ENCODE results near the gene SHB.

Gene SHB

DNA sequence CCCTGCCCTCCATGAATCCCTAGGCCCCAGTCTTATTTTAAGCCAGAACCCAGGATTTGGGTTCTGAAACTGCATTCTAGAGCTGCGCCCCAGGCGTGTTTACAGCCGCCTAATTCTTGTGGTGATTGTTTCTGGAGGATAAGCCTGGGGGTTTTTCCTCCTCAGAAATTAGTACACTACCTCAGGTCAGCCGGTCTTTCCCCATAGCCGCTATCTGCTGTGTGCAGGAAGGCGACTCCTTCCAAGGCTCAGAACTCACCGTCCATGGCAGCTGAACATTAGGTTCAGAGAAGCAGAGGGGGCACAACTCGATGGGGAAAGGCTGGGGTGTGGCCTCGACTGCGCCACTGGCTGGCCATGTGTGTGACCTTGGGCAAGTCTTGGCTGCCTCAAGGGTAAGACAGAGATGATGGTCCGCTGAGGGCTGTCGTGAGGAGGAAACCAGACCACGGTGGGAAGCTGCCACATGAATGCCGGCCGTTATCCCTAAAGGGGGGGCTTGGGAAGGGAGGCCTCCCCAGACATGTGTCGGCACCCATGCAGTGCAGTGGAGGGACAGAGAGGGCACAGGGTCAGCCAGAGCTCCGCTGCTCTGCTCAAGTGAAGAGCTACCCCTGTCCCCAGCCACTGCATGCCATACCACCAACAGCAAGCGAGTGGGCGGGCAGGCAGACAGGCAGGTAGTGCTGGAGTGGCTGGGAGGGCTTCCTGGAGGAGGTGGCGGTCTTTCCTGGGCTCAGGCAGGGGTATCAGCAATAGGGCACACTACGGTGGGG lies 28.9 kb downstream of the SHB start:
- DNase-seq = no peak

DNA sequence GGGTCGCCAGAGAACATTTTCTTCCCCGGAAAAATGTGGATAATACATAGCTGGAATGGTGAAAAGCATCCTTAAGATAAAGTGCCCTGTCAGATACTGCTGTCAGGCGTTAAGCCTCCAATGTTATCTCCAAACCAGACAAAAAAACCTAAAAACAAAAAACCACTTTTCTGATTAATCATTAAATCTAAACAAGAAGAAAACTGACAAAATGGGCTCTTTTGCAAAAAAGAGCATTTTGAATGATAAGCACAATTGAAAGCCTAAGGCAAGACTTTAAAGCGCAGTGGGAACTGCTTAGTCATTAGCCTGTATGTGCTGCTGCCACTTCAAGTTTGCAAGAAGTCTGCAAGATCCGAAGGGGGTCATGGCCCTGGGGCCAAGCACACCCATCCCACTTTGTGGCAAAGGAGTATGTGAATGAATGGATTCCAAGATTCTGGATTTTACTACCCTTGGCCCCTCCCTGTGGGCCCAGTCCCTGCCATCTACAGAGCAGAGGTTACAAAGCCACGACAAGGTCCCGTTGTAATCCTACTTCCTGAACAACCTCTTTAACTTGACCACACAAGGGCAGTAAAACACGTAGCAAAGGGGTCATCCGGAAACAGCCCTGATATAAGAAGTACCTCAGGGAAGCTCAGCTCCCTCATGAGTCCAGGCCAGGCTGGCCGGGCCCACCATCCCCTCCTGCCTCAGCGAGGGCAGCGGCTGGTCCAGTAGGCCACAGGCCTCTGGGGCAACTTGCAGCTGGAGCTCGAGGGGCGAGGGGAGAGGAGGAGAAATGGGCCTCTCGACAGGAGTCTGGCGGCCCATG lies 29.7 kb downstream of the SHB start:
- DNase-seq = no peak

GRCh38 chr9:38038307-38039089 lies 30.5 kb downstream of the SHB start:
- no peak for DNase-seq

GRCh38 chr9:38037981-38038306 lies 31.1 kb downstream of the SHB start:
- DNase-seq = no peak

- no peak for DNase-seq
Observed at GRCh38 chr9:38036359-38037084, 32.5 kb downstream of the SHB start.

GRCh38 chr9:38035873-38036272 lies 33.2 kb downstream of the SHB start:
- DNase-seq = no peak

- DNase-seq = no peak
Observed at GRCh38 chr9:38033941-38034340, 35.1 kb downstream of the SHB start.

GRCh38 chr9:38032266-38033110 lies 36.5 kb downstream of the SHB start:
- DNase-seq = no peak

GRCh38 chr9:38031594-38031993 lies 37.4 kb downstream of the SHB start:
- DNase-seq = no peak

GRCh38 chr9:38030658-38031057 lies 38.4 kb downstream of the SHB start:
- no peak for DNase-seq

DNA sequence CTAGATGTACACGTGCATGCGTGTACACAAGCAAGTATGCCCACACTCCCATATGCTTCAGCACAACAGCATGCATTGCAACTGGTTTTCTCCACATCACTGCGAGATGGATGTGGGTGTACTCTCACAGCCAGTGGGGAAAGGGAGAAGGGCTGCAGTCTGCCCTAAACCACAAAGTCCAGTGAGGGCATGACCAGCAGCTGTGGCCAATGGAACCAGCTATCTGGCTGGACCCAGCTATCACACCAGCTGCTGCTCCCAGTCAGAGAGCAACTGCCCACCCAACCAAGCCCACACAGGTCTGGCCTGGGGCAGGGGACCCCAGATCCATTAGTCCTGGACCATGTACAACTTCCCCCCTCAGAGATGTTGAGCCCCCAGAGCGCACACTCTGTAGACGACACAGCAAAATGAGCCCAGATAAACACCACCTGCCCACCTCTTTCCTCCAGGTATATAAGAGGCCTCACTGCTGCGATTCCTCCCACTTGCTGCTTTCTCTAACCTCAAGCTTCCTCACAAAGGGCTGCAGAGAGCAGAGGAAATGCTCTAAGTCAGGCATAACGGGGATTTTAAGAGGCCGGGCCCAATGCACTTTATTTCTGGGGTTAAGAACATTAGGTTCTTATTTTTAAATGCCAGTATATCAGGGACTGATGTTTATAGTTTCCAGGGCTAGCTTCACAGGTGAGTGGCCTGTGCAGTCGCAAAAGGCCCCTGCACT lies 39.0 kb downstream of the SHB start:
- DNase-seq = no peak

DNA sequence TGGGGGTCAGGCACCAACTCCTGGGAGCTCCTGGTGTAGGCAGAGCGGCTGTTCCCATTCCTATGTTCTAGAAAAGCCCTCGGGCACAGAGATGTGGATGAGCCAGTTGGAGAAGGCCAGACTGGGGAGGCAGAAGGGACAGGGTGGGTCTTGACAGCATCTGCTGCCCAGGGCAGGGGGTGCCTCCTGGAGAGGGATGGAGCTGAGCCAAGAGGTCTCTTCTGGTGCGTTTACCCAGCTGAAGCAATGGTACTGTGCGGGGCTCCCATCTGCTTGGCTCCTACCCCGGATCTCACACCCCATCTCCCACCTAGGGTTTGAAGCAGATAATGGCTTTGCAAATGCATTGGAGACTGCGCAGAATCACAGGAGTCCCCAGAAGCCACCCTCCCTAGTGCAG lies 41.3 kb downstream of the SHB start:
- DNase-seq = no peak

DNA sequence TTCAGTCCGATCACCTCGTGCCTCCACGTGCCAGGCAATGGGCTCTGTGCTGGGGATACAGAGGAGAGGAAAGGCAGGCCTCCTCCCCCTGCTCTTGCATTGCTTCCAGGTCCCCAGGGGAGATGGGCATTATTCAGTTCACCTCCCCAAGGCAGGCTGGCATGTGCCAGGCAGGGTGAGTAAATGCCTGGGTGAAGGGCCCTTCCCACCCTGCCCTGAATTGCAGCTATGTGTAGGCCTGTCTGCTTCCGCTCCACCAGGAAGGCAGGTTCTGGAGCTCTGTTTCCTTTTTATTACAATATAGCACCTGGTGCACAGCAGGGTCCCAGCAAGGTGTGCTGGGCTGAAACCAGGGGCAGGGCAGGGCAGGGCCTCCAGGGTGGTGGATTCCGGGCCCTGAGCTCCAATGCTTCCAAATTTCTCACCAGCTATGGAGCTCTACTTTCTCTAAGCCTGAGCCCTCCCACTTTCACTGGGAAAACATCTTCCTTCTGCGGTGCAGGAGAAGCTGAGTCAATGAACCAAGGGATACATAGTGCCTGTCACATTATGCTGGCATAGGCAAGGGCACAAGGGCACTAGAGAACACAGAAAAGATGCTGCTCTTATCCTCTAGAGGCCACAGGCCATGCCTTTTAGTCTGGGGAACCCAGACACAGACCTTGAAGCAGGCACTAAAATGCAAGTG lies 42.0 kb downstream of the SHB start:
- no peak for DNase-seq

DNA sequence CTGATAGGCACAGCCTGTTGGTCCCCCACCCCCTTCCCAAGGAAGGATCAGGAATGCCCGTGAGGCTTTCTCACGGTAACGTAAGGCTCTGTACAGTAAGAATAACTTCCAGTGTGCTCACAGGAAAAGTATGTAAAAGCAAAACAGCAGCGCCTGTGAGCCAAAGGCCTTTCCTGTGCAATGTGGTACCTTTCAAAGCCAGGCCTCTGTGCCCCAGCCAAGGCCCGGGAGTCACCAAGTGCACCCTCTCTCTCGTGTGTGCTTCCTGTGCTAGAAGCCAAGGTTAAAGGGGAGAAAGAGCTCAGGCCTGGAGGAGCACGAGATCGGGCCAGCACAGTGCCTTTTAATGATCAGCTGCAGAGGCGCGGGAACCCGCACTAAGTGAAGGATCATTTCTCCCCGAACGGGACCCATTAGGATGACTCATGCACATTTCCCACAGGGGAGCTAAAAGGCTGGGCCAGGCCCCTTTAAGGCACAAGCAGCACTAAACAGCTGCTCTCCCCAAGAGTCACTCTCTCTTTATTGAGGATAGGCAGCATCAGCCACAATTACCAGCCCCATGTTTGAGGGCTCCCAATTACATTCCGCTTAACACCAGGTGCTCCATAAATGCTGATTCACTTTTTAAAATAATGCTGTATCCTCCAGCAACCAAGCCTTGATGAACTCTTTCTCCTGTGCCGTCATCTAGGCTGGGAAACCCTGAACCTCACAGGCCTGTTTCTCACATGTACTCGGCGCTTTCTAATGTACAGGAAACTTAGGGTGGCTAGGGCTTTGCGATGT lies 42.8 kb downstream of the SHB start:
- no peak for DNase-seq

- no peak for DNase-seq
Observed at GRCh38 chr9:38025166-38025565, 43.9 kb downstream of the SHB start.

- no peak for DNase-seq
Observed at GRCh38 chr9:38024036-38024681, 44.9 kb downstream of the SHB start.

DNA sequence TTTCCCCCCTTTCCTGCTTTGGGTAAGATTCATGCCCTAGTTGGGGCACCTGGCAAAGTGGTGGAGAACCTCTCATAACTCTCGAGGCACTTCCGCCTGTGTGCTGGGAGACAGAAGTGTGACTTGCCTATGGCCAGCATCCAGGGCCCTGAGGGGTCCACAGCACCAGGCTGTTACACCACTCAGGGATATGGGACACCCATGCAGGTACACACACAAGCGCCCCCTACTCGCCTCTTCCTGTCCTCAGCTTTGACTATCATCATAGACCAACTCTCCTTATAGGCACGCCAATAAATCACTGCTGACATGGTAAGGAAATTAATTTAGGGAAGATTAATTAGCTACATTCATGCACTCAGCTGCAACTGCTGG lies 45.4 kb downstream of the SHB start:
- no peak for DNase-seq

DNA sequence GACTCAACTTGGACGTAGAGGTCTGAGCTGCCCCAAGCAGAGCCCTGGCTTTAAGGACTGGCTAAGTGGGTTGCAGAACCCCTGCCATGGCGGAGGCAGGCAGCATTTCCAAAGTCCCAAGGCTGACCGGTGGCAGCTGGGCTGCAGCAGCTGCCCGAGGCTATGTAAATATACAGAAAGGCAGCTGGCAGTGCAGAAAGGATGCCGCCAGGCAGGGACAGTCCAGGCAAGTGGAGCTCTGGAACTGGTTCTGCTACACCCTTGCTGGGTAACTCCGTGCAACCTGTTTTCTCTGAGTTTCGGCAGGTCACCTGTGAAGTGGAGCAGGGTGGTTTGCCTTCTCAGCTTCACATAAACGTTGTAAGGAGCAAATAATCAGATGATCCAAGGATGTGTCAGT lies 46.0 kb downstream of the SHB start:
- DNase-seq = no peak

DNA sequence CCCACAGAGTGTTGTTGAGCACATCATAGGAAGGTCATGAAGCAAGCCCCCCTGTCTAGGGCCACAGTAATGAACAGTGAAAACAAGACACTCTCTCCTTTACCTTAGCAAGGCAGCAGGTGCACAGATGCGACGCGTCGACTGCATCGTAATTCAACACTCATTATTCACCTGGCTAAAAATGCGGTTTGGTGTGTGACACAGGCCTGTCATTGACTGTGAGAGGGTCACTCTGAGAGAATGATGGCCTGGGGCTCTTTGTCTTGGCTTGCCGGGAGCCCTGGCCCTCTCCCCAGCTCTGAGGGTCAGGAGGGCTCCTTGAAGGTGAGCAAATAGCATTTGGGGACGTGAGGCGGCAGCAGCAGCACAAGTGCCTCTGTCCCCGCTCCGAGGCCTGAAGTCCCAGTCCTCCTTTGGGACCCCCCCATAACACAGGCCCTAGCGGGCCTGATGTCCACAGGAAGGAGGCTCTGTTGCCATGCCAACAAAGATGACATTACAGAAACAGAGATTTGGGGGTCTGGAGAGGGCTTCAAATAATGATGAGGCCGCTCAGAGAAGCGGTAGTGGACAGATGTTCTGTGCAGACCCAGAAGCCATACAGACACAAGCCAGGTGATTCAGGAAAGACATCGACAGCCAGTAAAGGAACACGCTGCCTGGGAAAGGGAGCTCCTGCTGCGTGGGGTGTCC lies 46.7 kb downstream of the SHB start:
- no peak for DNase-seq

Data from stimulated activated CD4-positive, alpha-beta T cell treated with anti-CD3 and anti-CD28 coated beads, Interleukin-15, amount 100 ng/mL, for 24 hours (primary cell).